NT2/D1 (cell line): ENCODE data around the gene PSMB8.

Experiments used
- SUZ12 ChIP-seq: IDR thresholded peaks from 2 replicates; pipeline ENCODE4 v1.6.1; 2011; ENCODE audit not compliant: insufficient read length, insufficient read depth; ENCODE audit errors: extremely low read depth
- YY1 ChIP-seq: IDR thresholded peaks from 2 replicates; pipeline ENCODE4 v1.6.1; 2011; ENCODE audit not compliant: insufficient read length, insufficient read depth
- ZNF274 ChIP-seq: IDR thresholded peaks from 2 replicates; pipeline ENCODE4 v1.6.1; 2011; ENCODE audit warnings: mild to moderate bottlenecking, low read depth, low read length

GRCh38 chr6:32794510-32794909 lies 49.3 kb downstream of the PSMB8 start:
- TF ChIP-seq SUZ12 (no peak), ZNF274 (no peak), YY1 (no peak)
